Kidney epithelial cell (primary cell): ENCODE data around the gene UBA3. TPM values are rescaled to one million over a fixed set of nuclear protein-coding genes. Genes with fewer than 3 reads are reported as not detected.

Experiments
- DNase-seq: peaks from one replicate; pipeline ENCODE4 v3.0.0-alpha.2; 2010; ENCODE audit warnings: low read depth
- H3K27me3 ChIP-seq: 2 replicates; pipeline ENCODE4 v1.6.0; 2011; ENCODE audit warnings: low read length; ENCODE audit not compliant: control insufficient read depth, insufficient read depth
- H3K36me3 ChIP-seq: 2 replicates; pipeline ENCODE4 v1.5.1; 2011; ENCODE audit warnings: low read length; ENCODE audit not compliant: control insufficient read depth, insufficient read depth
- H3K4me3 ChIP-seq: 2 replicates; pipeline ENCODE4 v1.5.1; 2011; ENCODE audit warnings: low read depth, mild to moderate bottlenecking, control low read depth, low read length
- CTCF ChIP-seq: IDR thresholded peaks from 2 replicates; pipeline ENCODE4 v1.5.1; 2011; ENCODE audit warnings: mild to moderate bottlenecking, moderate library complexity, low read length, control low read depth, inconsistent platforms; ENCODE audit not compliant: insufficient read depth, poor library complexity, severe bottlenecking
- total RNA-seq: library from RNA; depleted of rRNA; stranded (reverse); fragments of >200 nt; gene quantifications from 2 replicates; pipeline ENCODE4 v1.2.3, GENCODE V29; 2015

The UBA3 gene
- total RNA-seq: 46.6 and 53.1 TPM in 2 replicates

GRCh38 chr3:69080233-69080920, at the start of gene UBA3:
UBA3 (minus strand) TSS chr3:69080365; CDS start chr3:69080353, 12 bp downstream.
- peak within 1 kb of the TSS; percentile 82 for H3K4me3 ChIP-seq
- no peaks in the 10 kb centered on the region for H3K27me3 ChIP-seq
- DNase-seq: peak; percentile 54
- no peak for TF ChIP-seq CTCF
- H3K36me3 ChIP-seq: no peaks in the 10 kb centered on the region

GRCh38 chr3:69129531-69129930, 49.4 kb upstream of the UBA3 start:
- no peaks in the 10 kb centered on the region for H3K36me3 ChIP-seq
- DNase-seq: no peak
- H3K27me3 ChIP-seq: no peaks in the 10 kb centered on the region
- no peak for TF ChIP-seq CTCF
- no peak overlapping the region for H3K4me3 ChIP-seq

GRCh38 chr3:69128509-69128908, 48.3 kb upstream of the UBA3 start:
- no peak for DNase-seq
- no peak for TF ChIP-seq CTCF
- Histone ChIP-seq H3K4me3 (no peak overlapping the region), H3K27me3 (no peaks in the 10 kb centered on the region), H3K36me3 (no peaks in the 10 kb centered on the region)

- TF ChIP-seq CTCF: no peak
- DNase-seq: no peak
- Histone ChIP-seq H3K36me3 (no peaks in the 10 kb centered on the region), H3K27me3 (no peaks in the 10 kb centered on the region), H3K4me3 (no peak overlapping the region)
Observed at GRCh38 chr3:69126999-69127398, 46.8 kb upstream of the UBA3 start.

- no peaks in the 10 kb centered on the region for H3K27me3 ChIP-seq
- no peak for TF ChIP-seq CTCF
- H3K4me3 ChIP-seq: no peak overlapping the region
- no peaks in the 10 kb centered on the region for H3K36me3 ChIP-seq
- no peak for DNase-seq
Observed at GRCh38 chr3:69126216-69126615, 46.1 kb upstream of the UBA3 start.

- H3K36me3 ChIP-seq: no peaks in the 10 kb centered on the region
- no peaks in the 10 kb centered on the region for H3K27me3 ChIP-seq
- no peak for TF ChIP-seq CTCF
- H3K4me3 ChIP-seq: no peak within 1 kb of the TSS
- no peak for DNase-seq
Observed at GRCh38 chr3:69122403-69122802, 42.2 kb upstream of the UBA3 start, which contains the start of gene LMOD3. LMOD3 (minus strand) TSS chr3:69122595; CDS start chr3:69122386, 209 bp downstream.
